Left cardiac atrium (tissue), 4 donors: ENCODE data around the gene HCRTR1. TPM values are rescaled to one million over a fixed set of nuclear protein-coding genes. Genes with fewer than 3 reads are reported as not detected.

Experiments
- ATAC-seq, 2 donors: fragments of 200-7000 bp; cut with Tn5 transposase; one replicate each; pipeline ENCODE4 v1.9.1; 2020; ENCODE audit warnings: mild to moderate bottlenecking in 2 of 2, moderate library complexity in 2 of 2
- DNase-seq: peaks from one replicate; pipeline ENCODE4 v3.0.0-alpha.2; 2020
- intact Hi-C, 2 donors: fragments of 100-400 bp; cut with DNase I; formaldehyde crosslinking; loops; one replicate each; pipeline versions ENCODE4 v1.14.1 to v1.15.1; 2022 to 2023
- total RNA-seq, 2 donors: library from RNA; stranded (reverse); fragmentation: NEBNext Ultra II Directional; extraction: Animal tissue kit (Norgen Biotek cat#: 25700); gene quantifications; one replicate each; pipeline ENCODE4 v1.2.1, GENCODE V29; 2021
- donor health status: DM: no; HTN: yes; CAD: no.
- donor health status: DM: no; HTN: yes; CAD: no; lungs with severe emphysema.
- donor health status: DM: yes; HTN: yes; CAD: no.
- donor health status: Dilated cardiomyopathy.

The HCRTR1 gene
- total RNA-seq, 2 donors from 2014 or later = 0.42 to 0.44 TPM

DNA sequence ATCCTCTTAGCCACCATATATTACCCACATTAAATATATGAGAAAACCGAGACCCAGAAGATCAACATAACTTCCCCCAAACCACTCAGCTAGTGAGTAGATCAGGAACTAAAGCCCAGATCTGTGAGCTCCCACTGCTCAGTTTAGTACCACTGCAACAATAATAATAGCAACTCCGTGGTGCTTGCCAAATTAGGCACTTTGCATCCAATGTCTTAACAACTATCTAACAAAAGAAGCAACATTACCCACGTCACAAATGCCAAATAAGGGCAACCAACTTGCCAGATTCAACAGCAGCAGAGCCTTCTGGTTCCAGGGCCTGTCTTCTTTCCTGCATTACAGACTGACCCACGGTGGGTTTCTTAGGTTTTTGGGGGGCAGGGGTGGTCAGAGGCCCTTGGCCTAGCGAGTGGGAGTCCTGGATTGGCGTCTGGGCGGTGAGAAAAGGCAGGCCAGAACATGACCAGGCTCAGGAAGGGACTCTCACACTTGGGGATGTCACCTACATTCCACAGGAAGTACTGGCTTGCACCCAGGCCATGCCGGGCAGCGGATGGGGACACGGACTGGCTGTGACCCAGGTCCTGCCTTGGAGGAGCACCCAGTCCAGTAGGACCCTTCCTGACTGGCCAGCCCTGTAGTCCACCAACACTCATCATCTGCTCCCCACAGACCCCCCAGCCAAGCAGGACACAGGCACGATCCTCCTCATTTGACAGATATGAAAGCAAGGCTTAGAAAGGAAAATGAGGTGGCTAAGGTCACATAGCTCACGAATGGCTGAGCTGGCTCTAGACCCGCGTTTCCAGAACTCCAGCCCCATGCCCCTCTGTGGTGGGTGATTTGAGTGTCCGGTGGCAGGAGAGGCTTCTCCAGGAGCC, 4.6 kb downstream of the HCRTR1 start:
- DNase-seq (peak; percentile 49), ATAC-seq (no peak)
- intact Hi-C loops = no loop called here

DNA sequence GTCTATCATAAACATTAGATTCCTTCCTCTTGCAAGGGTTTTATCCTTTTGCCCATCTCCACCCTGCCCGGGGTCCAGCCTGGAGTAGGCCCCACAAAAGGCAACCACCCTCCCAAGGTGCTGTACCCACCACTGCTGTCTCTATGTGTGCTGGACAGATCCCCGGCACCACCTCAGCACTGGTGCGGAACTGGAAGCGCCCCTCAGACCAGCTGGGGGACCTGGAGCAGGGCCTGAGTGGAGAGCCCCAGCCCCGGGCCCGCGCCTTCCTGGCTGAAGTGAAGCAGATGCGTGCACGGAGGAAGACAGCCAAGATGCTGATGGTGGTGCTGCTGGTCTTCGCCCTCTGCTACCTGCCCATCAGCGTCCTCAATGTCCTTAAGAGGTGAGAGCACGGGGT, 5.9 kb downstream of the HCRTR1 start:
- intact Hi-C loops = no loop called here
- DNase-seq (no peak), ATAC-seq (no peak)

DNA sequence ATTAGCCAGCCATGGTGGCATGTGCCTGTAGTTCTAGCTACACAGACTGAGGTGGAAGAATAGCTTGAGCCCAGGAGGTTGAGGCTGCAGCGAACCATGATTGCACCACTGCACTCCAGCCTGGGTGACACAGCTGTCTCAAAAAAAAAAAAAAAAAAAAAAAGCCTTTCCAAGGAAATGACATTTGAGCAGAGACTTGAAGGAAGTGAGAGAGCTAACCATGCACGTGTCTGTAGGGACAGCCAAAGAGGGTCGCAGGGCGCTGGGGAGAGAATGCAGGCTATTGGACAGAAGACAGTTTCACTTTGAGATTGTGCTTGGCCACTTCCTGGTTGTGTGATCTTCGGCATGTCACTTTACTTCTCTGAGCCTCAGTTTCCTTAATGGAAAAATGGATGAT, 6.8 kb downstream of the HCRTR1 start:
- DNase-seq (no peak), ATAC-seq (no peak)
- intact Hi-C loops = no loop called here

DNA sequence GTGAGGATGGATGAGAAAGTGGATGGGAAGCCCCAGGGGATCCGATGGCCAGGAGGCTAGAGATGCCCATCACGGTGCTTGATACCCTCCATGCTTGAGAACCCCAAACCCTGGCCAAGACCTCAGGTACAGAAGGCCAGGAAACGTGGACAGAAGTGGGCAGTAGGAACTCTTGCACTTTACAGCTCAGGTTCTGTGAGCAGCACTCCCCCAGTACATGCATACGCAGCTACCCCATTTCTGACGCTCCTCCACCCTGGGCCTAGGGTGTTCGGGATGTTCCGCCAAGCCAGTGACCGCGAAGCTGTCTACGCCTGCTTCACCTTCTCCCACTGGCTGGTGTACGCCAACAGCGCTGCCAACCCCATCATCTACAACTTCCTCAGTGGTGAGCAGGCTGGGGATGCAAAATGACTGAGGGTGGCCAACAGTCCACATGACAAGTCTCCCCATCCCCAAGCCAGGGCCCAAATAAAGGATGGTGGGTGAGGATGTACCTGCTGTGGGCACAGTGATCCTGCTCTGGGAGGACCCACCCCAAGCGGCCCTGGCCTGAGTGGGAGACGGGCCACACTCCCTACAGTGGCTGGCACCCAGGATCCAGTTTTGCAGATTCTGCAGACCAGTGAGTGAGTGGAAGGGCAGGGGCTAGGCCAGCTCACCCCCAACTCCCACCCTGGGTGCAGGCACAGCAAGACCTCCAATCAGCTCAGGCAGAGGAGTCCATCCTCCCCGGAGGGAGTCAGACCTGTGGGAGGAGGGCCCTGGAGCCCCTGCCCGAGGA, 7.4 kb downstream of the HCRTR1 start:
- DNase-seq (no peak), ATAC-seq (no peak)
- intact Hi-C loops = no loop called here

DNA sequence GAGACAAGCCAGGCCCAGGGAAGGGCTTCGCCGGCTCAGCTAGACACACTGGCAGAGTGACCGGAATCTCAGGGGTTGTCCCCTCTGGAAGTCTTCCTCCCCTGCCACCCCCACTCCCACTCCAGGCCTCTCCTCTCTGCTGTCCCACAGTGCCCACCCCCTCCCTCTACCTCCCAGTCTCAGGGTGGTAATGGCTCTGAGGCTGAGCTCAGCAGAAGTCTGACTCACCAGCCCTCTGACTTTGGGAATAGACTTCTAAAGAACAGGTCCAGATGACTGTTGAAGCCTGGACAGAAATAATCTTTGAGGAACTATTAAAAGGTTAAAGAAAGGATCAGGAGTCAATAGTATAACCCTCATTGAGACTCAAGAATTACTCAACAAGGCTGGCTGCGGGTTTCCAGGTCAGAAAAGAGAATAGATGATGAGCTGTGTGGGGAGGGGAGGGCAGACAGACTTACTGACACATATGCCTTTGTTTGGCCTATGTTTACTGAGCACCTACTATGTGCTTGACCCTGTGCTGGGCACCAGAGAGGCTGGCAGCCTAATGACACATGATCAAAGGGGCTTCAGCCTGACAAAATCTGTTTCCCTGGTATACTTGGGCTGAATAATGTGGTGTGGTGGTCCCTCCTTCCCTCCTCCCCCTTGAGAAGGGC, 8.2 kb downstream of the HCRTR1 start:
- ATAC-seq = peak in 1 of 2 donors; percentile 11
- intact Hi-C loops = no loop called here
- no peak for DNase-seq

DNA sequence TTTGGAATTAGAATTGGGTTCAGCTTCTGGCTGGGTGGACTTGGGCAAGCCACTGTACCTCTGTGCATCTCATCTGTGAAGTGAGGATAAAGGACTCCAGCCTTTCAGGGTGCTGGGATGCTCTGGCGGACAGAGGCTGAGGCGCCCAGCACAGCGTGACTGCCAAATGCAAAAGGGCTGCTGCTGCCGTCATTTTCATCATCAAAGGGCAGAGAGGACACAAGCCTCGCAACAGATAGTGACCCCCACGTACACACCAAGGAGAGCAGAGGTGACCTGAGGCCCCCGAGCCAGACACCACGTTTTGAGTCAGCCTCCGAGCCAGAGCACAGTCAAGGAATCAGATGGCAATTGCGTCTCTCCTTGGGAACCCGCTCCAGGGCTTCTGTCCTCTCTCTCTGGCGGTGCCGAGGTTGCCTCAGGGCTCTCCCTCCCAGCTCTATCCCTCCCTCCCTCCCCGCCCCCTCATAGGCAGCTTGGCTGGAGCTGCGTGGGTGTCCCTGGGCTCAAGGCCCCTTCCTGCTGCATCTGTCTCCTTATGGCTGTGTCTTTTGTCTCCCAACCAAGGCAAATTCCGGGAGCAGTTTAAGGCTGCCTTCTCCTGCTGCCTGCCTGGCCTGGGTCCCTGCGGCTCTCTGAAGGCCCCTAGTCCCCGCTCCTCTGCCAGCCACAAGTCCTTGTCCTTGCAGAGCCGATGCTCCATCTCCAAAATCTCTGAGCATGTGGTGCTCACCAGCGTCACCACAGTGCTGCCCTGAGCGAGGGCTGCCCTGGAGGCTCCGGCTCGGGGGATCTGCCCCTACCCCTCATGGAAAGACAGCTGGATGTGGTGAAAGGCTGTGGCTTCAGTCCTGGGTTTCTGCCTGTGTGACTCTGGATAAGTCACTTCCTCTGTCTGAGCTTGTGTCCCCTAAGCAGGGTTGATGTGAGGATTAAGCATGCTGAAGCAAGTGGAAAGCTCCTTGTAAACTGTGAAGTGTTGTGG, 9.0 kb downstream of the HCRTR1 start:
- intact Hi-C loops = no loop called here
- no peak for DNase-seq
- peak; percentile 4 to 12 for ATAC-seq

DNA sequence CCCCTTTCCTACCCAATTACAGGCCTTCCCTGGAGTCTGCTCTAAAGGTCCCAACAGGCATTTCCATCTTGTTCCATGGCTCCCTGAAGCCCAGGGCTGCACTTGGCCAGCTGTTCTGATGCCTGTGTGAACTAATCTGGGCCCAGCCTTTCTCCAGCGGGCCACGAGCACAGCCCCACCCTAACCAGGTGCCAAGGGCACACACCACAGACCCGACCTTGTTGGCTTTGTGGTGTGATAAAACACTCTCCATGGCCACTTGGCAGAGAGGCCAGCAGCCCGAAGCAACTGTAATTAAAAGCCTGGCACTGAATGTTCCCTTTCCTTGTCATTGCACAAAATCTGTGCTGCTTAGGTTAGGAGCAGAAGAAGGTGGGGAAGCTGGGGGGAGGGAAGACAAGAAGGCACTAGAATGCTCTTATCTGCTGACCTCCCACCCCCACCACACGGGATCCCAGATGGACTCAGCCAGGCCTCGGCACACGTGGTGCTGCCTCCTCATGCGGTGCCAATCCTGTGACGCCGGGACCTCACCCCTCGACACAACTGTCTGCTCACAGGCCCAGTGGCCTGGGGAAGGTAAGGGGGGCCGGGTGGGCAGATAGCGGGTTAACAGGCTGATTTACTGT, 9.9 kb downstream of the HCRTR1 start:
- peak; percentile 67 to 74 for ATAC-seq
- intact Hi-C loops = no loop called here
- peak; percentile 68 for DNase-seq

DNA sequence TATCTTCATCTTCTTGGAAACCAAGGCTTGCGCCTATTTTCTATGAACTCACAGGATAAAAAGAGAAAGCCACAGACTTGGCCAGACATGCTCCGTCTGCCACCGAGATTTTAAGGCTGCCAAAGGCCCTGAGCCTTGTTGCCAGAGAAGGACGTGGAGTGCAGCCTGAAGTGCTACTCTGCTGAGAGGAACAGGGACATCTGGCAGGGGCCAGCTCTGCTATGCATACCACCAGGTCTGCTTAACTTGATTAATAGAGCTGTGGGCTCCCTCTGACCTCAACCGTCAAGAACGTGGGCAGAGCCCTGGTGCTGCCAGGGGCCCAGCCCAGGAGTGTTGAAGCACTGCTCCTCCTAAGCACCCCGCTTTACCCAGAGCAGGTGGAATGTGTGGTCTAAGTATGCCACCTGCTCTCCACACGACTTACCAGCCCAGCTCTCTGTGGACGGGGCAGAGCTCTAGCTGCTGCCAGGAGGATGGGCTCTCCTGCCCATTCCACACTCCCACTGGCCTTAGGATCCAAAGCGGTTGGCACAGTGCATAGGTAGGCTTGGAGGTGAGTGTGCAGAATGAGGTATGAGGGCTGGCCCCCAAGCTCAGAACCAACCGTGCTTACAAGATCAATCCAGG, 10.6 kb downstream of the HCRTR1 start:
- DNase-seq (peak; percentile 59), ATAC-seq (peak; percentile 79 to 80)
- intact Hi-C loops = no loop called here

DNA sequence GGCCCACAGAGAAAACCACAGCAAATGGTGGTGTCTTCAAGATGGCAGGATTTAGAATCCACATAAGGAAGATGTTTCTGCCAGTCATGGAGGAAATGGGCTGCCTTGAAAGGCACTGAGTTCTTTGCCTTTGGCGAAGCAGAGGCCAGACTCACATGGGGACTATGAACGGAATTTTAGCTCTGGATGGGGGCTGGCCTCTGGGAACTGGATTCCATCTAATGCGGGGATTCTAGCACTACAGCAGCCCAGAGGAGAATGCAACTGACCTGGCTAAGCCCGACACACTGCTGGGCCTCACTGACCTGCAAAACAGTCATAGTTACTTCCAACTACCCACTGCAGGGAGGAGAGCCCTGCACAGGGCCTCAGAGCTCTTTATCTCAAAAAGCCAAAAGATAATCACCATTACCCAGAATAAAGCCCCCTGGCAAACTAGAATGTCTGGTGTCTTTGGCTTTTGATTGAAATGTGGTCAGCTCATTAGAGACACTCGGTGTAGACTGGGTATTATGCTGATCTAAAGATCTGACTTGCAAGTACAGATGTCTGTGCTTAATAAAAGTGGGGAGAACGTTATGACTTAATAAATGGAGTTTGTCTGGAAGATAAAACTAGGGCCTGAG, 11.6 kb downstream of the HCRTR1 start:
- intact Hi-C loops = no loop called here
- DNase-seq (no peak), ATAC-seq (no peak)

DNA sequence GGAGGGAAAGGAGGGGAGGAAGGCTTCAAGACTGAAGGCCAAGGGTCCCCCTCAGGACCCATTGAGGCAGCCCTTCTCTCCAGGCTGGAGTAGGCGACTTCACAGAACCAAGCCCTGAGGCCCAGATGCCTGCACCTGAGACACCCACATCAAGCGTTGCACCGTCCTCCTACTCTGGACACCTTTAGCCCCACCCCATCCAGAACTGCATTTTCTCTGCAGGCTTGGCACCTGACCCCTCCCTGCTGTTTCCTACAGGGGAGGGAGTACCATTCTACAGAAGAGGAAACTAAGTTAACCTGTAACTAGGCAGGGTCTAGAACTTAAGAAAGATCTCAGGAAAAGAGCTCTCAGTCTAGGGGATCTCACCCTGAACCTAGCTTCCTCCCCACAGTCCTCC, 15.2 kb downstream of the HCRTR1 start:
- intact Hi-C loops = no loop called here
- DNase-seq = no peak
- no peak for ATAC-seq

DNA sequence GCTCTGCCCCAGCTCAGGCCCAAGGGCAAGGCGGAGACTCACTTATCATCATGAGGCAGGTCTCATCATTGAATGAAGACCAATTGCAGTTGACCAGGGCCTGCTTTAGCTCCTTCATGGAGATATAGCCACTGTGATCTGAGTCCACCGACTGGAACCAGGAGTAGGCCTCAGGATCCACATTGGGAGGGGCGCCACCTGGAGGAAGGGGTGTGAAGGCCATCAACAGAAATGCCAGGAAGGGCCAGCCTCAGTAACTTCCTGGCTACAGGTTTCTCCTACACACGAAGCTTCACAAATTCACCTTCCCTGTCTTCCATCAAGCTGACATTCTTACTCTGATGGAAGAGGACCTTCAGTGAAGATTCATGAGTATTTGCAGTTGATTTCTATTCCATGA, 15.6 kb downstream of the HCRTR1 start:
- intact Hi-C loops = no loop called here

DNA sequence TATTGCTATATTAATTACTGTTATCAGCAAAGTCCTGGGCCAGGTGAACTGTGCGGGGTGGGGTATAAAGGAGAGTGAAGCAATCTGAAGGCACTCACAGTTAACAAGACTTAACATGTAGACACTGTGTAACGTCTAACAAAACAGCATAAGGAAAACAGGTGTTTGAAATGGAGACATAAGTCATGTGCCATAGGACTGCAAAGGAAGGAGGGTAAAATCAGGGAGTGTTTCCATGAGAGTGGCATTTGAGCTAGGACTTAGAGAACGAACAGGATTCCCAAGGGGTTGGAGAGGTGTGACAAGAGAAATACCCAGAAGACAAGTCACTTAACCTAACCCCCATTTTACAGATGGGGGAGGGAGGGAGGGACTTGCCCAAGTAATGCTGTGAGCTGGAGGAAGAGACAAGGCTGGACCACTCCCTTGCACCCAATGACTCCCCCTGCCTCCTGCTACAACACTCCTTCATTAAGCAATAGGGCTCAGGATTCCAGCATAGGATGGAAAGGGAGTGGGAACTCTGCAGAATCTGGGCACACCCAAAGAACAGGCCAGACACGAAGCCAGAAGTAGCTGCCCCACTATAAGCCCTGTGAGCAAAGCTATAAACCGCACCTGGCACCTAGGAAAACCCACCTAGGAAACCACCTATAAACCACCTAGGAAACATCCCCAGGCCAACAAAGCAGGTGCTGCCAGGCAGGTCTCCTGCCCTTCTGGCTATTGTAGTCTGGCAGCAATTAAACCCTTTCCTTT, 20.6 kb downstream of the HCRTR1 start:
- intact Hi-C loops = no loop called here
- DNase-seq (no peak), ATAC-seq (peak in 1 of 2 donors; percentile 56)

More for the DNA sequence above, 15.6 kb downstream of the HCRTR1 start:
- no peak for DNase-seq
- no peak for ATAC-seq

DNA sequence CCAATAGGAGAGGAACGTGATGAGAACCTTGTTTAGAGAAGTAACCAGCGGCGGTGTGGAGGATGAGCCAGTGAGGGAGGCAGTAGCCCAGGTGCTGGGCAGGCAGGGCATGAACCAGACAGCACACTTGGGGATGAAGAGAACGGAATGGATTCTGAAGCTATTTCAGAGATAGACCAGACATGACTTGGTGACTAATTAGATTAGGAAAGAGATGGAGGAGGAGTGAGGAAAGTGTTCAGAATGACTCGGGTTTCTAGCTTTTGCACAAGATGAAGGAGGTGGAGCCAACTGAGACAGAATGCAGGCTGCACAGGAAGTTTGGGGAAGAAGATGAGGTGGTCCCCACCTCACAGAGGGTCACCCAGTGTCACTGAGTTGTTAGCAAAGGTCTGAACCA, 22.1 kb downstream of the HCRTR1 start:
- ATAC-seq (peak in 1 of 2 donors; percentile 72), DNase-seq (no peak)
- intact Hi-C loops = no loop called here

DNA sequence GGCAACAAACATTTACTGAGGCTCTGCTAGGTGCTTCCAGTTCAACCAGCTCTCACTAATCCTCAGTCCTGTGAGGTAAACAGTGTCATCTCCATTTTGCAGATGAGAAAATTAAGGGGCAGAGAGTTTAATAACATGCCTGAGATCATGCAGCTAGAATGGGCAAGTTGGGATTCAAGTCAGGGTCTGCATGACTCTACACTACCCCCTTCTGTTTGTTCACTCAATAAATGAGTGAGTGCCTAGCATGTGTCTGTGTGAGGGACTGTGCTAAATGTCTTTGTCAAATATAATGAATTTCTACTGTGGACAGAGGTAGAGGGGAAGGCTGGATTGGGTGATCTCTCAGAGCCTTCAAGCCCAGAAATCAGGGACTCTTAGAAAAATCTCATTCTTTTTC, 22.7 kb downstream of the HCRTR1 start:
- ATAC-seq (no peak), DNase-seq (no peak)
- intact Hi-C loops = no loop called here

DNA sequence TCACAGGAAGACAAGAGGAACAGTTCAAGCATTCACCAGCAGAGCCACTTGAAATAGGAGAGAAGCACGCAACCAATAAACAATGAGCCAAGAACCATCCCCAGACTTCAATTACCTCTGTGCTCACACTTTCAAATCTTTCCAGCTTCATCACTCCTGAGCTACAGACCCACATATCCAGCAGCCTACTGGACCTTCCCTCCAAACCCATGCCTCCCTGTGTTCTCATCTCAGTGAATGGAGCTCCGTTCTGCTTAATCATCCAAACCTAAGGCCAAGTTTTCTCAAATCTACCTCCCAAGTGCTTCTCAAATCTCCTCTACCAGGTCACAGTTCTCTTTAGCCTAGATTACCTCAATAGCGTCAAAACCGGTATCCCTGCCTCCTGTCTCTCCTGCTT, 23.5 kb downstream of the HCRTR1 start:
- no peak for ATAC-seq
- intact Hi-C loops = no loop called here
- no peak for DNase-seq

DNA sequence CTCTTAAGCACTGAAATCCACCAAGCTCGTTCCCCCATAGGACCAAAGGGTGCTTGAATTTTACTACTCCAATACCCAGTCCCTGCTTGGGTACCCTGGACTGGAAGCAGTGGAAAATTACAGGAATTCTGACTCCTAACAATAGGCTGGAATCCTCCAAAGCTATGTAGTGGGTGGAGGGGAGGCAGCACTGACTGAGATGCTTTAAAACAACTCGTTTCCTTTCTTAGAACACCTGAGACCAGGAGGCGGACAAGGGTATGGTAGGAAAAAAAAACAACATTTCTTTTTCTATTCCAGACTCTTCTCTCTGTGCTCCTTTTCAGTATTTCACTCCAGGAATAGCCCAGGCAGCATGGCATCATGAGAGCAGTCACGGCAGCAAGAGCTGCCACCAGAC, 24.9 kb downstream of the HCRTR1 start:
- DNase-seq (no peak), ATAC-seq (no peak)
- intact Hi-C loops = no loop called here

DNA sequence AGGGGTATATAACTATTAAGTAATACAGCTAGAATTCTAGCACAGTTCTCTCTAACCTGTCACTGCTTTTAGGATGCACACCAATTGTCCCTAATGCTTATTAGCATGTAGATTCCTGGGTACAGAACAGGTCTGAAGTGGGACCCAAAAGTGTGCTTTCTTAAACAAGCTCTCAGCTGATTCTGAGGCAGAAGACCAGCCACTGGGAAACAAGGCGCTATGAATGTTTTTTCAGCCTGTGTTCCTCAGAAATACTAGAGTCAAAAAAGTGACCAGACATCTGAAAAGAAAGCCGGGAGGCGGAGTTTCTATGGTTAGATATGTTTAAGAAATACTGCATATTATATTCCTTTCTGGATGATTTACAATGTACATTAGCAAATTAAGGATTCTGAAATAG, 25.4 kb downstream of the HCRTR1 start:
- intact Hi-C loops = no loop called here
- DNase-seq (no peak), ATAC-seq (no peak)
